ENCODE results near the gene ZNF296. TPM values are rescaled to one million over a fixed set of nuclear protein-coding genes. Genes with fewer than 3 reads are reported as not detected.

The ZNF296 gene
- total and polyA plus RNA-seq, 2 of the 8 experiments (the other 6 are each of a cell fraction or from before 2014, with no cell fraction given): 2.7 to 7.5 TPM

DNA sequence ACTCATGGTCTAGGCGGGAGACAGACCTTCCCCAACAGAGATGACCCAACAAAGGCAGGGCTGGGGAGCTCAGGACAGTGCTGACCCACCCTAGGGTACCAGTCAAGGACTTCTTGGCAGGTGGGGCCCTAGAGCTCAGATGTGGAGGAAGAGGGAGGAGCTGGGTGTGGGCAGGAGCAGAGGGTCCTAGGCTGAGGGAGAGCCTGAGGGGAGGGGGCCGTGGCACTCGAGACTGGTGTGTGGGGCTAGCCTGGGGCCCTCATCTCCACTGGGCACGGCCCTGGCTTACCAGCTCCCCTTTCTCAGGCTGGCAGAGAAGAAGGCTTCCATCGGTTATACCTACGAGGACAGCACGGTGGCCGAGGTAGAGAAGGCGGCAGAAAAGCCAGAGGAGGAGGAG lies 18.8 kb downstream of the ZNF296 start (continued):
- TF ChIP-seq, protein P1, sequence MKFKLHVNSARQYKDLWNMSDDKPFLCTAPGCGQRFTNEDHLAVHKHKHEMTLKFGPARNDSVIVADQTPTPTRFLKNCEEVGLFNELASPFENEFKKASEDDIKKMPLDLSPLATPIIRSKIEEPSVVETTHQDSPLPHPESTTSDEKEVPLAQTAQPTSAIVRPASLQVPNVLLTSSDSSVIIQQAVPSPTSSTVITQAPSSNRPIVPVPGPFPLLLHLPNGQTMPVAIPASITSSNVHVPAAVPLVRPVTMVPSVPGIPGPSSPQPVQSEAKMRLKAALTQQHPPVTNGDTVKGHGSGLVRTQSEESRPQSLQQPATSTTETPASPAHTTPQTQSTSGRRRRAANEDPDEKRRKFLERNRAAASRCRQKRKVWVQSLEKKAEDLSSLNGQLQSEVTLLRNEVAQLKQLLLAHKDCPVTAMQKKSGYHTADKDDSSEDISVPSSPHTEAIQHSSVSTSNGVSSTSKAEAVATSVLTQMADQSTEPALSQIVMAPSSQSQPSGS (IDR thresholded peaks at IDR 0.05; ENCODE audit: low read length): no peak
- no peak for TF ChIP-seq RAD21 (IDR thresholded peaks at IDR 0.05 in 1 of 2, conservative IDR thresholded peaks at IDR 0.05 in 1 of 2; ENCODE audit: low read depth in 2 of 2, low read length in 2 of 2)
- no peak for TF ChIP-seq SUZ12 (IDR thresholded peaks at IDR 0.05; ENCODE audit: low read length)
- no peak for TF ChIP-seq SP1 (IDR thresholded peaks at IDR 0.05; ENCODE audit: low read depth, low read length)

Measured in H1 (cell line).